Lower leg skin (tissue), 3 donors: ENCODE data around the gene ANKMY2.

ENCODE experiments used
- CTCF ChIP-seq, 3 donors: fragments of 450-650 bp; IDR thresholded peaks; one replicate each; pipeline ENCODE4 v1.5.1; 2016; ENCODE audit warnings: antibody characterized with exemption in 3 of 3, mild to moderate bottlenecking in 3 of 3, moderate library complexity in 2 of 3
- POLR2A ChIP-seq, 2 donors: fragments of 450-650 bp; IDR thresholded peaks; one replicate each; pipeline ENCODE4 v1.6.1; 2016 to 2017; ENCODE audit warnings: antibody characterized with exemption in 2 of 2, mild to moderate bottlenecking in 1 of 2, moderate library complexity in 1 of 2

GRCh38 chr7:16558761-16559302, 86.7 kb downstream of the ANKMY2 start:
- TF ChIP-seq CTCF (IDR thresholded peaks at IDR 0.05) (no peak), POLR2A (IDR thresholded peaks at IDR 0.05) (no peak)
